ENCODE results near the gene PRKCE.

The PRKCE gene

GRCh38 chr2:46079985-46080560, 428.6 kb downstream of the PRKCE start:
- TF ChIP-seq, protein P1, sequence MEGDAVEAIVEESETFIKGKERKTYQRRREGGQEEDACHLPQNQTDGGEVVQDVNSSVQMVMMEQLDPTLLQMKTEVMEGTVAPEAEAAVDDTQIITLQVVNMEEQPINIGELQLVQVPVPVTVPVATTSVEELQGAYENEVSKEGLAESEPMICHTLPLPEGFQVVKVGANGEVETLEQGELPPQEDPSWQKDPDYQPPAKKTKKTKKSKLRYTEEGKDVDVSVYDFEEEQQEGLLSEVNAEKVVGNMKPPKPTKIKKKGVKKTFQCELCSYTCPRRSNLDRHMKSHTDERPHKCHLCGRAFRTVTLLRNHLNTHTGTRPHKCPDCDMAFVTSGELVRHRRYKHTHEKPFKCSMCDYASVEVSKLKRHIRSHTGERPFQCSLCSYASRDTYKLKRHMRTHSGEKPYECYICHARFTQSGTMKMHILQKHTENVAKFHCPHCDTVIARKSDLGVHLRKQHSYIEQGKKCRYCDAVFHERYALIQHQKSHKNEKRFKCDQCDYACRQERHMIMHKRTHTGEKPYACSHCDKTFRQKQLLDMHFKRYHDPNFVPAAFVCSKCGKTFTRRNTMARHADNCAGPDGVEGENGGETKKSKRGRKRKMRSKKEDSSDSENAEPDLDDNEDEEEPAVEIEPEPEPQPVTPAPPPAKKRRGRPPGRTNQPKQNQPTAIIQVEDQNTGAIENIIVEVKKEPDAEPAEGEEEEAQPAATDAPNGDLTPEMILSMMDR (IDR thresholded peaks at IDR 0.05): no peak

DNA sequence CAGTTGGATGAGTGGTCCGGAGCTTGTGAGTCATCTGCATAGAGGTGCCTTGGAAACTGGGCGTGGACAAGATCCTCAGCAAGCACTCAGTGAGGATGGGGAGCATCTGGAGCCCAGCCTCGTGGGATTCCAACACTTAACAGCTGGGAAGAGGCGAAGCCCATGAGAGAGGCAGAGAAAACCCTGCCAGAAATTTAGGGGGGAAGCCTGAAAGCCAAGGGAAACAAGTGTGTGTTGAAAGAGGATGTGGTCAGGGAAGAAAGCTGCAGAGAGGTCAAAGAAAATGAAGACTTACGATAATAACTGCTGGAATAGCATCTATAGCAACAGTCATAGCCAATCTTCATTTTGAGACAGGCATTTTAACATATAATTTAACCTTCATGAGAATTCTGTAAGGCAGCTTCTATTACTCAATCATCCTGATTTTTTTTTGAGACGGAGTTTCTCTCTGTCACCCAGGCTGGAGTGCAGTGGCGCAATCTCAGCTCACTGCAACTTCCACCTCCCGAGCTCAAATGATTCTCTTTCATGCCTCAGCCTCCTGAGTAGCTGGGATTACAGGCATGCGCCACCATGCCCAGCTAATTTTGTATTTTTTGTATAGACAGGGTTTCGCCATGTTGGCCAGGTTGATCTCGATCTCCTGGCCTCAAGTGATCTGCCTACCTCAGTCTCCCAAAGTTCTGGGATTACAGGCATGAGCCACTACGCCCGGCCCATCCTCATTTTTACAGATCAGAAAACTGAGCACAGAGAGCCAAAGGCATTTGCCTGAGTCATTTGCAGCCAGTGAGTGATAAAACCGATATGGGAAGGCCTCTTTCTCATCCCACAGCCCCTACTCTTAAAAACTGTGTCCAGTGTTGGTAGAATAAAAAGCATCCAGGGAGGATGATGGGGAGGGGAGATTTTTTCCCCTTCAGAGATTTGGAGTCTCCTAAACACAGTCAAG, 431.3 kb downstream of the PRKCE start:
- TF ChIP-seq, protein P1 (IDR thresholded peaks at IDR 0.05): no peak

DNA sequence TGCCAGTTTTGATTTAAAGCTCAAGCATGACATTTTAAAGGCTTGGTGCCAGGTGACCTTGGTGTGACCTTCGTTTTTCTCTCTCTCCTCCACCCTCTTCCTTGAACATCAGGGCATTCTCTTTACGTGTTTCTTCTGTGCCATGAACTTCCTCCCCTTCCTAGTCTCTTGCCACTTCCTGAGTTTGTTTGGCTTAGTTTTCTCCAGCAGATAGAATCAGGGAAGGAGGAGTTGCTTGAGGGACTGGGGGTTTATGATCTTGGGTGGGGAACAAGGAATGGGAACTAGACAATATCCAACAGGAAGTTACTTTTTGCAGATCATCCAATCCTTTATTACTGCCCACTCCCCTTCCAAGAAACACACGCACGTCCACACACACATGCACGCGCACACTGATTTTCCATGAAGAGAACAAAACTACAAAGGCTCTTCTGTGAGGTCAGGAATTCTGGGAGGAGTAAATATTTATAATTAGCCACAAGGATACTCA, 435.1 kb downstream of the PRKCE start:
- TF ChIP-seq, protein P1 (IDR thresholded peaks at IDR 0.05): no peak

GRCh38 chr2:46087492-46087891, 436.0 kb downstream of the PRKCE start:
- TF ChIP-seq, protein P1 (IDR thresholded peaks at IDR 0.05): no peak

DNA sequence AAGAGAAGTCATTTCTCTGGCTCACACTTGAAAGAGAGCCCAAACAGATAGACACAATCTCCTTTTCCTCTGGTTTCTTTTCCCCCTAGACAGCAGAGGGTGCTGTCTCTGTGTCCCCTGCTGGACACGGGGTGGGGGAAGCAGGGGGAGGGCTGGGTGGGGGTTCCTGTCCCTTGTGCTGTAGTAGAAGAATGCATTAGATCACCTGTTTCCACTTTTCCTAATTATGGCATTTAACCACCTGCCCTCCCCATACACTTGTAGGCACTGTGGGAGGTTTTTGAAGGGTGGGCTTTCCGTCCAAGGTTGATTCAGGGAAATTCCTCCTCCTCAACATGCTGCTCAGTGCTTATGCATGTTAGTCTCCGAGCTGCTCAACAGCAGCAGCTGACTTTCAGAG, 439.5 kb downstream of the PRKCE start:
- TF ChIP-seq, protein P1 (IDR thresholded peaks at IDR 0.05): no peak

DNA sequence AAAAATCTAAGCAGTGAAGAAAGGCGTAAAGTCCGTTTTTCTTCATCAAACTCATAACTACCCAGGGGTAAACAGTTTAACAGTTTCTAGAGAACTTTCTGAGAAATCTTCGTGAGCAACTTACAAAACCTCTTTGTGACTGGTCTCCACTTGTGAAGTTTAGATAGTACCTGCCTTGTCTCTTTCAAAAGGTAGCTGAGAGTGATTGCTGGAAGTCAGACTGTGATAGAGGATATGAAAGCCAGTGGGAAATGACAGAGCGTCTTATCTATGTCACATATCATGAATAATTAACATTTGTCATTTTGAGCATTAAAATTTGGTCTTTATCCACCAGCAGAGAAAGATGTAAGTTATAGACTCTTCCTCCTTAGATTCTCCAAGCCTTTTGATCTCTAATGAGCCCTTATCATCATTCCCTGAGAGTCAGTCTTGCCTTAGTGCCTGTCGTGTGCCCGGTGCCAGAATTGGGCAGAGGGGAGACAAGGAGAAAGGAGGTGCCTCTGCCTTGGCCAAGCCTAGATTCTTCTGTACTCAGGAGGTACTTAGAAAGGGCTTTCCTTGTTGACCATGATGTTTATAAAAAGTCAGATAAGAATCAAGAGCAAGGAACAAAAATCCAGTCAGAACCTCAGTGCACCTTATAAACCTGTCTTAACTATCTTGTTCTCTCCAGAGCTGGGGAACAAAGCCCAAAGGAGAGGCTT, 440.6 kb downstream of the PRKCE start:
- TF ChIP-seq, protein P1 (IDR thresholded peaks at IDR 0.05): no peak

DNA sequence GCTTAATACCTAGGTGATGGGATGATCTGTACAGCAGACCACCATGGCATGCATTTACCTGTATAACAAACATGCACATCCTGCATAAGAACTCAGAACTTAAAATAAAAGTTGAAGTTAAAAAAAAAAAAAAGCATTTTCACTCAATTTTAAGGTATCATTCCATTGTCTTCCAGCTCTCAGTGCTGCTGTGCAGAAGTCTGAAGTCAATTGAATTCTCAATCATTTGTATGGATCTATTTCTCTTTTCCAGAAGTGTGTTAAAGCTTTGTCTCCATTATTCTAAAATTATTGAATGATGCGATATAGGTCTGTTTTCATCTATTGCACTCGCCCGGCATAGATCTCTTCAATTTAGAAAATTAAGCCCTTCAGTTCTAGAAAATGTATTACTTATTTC, 443.2 kb downstream of the PRKCE start:
- TF ChIP-seq, protein P1 (IDR thresholded peaks at IDR 0.05): no peak

All from LNCAP (cell line).